CD4-positive, alpha-beta T cell treated with Interferon alpha-2 for 1 hour (primary cell): ENCODE measurements around the gene FMO5.
"Not testable (repeated sequence)": the region's sequence is repeated elsewhere in the genome, so short reads cannot be mapped to it uniquely, and the experiment has no call there.

Experiments
- DNase-seq, 2 donors: peaks; one replicate each; pipeline ENCODE4 v3.0.0-alpha.2; 2020 to 2022

FMO5 gene, protein sequence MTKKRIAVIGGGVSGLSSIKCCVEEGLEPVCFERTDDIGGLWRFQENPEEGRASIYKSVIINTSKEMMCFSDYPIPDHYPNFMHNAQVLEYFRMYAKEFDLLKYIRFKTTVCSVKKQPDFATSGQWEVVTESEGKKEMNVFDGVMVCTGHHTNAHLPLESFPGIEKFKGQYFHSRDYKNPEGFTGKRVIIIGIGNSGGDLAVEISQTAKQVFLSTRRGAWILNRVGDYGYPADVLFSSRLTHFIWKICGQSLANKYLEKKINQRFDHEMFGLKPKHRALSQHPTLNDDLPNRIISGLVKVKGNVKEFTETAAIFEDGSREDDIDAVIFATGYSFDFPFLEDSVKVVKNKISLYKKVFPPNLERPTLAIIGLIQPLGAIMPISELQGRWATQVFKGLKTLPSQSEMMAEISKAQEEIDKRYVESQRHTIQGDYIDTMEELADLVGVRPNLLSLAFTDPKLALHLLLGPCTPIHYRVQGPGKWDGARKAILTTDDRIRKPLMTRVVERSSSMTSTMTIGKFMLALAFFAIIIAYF

DNA sequence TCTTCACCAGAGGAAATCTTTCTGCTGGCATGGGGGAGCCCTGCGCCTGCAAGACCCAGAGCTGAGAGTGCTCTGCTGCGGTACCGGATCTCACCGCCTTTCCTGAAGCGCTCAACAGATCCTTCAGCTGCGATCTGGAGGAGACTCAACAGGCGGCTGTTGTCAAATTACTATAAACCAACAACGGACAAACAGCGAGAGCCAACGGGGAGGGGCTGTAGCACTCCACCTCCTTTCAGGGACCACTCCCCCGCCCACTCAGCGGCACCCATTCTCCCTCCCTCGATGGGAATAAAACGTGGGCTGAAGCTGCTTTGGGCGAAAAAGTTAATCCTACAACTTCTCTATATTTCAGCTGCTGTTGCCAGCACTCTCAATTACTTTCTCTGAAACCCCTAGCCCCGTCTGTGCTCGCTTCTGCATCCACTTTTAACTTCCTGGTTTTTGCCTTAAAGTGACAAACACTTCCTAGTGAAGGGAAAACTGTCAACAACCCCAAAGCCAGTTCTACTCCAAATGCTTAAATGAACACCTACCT, at the start of gene FMO5:
Gene FMO5 (minus strand): TSS at position 147 of the 538 bp plus-strand sequence. CDS start 310 bp downstream, outside the sequence.
- DNase-seq: peak; percentile 40 to 62

GRCh38 chr1:147273409-147274336, 48.5 kb upstream of the FMO5 start:
- peak; percentile 2 to 63 for DNase-seq

DNA sequence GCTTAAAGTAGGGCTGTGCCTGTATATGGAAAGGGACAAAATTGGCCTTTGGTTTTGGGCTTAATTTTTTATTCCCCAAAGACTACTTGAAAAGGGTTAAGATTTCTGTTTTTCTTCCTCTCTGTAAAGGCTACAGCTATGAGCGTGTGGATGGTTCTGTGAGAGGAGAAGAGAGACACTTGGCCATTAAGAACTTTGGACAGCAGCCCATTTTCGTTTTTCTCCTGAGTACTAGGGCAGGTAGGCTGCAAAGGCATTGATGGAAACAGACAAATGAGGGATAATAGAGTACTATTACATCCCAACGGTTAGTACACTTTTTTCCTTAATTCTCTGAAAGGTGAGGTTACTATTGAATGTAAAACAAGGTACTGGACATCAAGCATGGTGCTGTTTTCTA, 46.9 kb upstream of the FMO5 start:
- no peak for DNase-seq

GRCh38 chr1:147270721-147271120, 45.6 kb upstream of the FMO5 start:
- DNase-seq: no peak

- no peak for DNase-seq
Observed at GRCh38 chr1:147267711-147268110, 42.6 kb upstream of the FMO5 start.

GRCh38 chr1:147266381-147266780, 41.2 kb upstream of the FMO5 start:
- no peak for DNase-seq

DNA sequence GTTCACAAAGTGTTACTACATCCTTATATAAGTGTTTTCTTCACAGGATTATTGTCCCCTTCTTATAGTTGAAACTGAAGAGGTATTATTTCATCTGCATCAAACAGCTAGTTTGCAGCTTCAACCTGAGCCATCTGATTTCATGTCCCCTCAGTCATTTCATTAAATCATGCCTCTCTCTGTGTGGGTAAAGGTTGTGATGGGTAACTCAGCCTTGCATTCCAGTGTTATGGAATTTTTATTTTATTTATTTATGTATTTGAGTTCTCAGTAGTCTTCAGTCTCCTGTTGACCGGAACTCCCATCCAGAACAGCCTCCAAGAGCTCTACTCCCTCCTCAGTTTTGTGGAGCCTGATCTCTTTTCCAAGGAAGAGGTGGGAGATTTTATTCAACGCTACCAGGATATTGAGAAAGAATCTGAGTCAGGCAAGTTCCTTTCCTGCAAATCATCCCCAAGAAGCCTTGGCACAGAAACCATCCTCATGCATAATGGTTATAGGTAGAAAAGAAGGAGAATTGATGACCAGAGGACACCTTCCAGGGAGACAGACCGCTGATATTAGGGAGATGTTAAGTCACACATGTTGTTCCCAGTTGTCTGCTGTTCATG, 39.1 kb upstream of the FMO5 start:
- DNase-seq: no peak

DNA sequence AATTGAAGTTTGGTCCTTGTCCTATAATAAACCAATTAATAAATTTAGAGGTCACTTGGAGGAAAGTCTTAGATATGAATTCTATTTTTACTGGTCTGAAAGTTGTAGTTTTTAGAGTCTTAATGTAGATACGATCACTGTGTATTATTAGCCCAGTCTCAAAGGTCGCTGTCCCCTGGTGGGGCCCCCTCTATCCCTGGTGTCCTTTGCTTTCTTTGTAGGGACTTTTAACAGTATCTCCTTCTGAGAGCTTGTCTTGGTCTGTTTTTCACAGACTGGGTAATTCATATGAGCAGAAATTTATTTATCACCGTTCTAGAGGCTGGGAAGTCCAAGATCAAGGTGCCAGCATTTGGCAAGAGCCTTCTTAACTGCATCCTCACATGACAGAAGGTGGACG, 35.8 kb upstream of the FMO5 start:
- DNase-seq: no peak

- DNase-seq: no peak
Observed at GRCh38 chr1:147252540-147252939, 27.4 kb upstream of the FMO5 start.

DNA sequence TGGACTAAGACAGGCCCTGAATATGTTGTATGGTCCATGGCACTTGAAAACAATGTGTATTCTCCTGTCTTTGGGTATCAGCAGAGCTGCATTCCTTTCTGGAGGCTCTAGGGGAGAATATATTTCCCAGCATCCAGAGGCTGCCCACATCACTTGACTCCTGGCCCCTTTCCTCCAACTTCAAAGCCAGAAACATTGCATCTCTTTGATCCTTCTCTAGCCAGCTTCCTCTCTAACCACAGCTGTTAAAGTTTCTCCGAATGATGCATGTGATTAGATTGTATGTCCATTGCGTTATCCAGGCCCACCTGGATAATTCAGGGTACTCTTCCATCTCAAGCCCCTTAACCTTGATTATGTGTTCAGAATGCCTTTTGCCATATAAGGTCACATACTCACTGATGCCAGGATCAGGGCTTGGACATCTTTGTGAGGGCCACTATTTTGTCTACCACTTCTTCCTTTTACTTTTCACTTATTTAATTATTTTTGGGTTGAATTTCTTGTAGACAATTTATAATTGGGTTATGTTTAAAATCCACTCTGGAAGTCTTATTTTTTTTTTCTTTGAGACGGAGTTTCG, 22.6 kb upstream of the FMO5 start:
- no peak for DNase-seq

DNA sequence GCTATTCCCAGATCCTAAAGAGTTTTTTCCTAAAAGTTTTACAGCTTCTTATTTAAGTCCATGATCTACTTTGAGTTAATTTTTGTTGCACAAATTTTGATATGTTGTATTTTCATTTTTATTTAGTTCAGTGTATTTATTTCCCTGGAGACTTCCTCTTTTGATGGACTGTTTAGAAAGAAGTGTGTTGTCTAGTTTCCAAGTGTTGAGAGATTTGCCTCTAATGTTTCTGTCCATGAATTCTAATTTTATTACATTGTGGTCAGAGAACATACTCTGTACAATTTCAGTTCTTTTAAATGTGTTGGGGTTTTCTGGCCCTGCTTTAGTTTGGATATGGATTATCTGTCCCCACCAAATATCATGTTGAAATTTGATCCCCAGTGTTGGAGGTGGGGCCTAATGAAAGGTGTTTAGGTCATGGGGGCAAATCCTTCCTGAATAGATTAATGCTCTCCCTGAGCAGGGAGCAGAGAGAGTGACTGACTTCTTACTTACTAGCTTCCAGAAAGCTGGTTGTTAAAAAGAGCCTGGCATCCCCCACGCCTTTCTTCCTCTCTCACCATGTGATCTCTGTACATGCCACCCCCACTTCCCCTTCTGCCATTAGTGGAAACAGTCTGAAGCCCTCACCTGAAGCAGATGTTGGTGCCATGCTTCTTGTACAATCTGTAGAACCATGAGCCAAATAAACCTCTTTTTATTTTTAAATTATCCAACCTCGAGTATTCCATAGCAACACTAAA, 21.9 kb upstream of the FMO5 start:
- no peak for DNase-seq

DNA sequence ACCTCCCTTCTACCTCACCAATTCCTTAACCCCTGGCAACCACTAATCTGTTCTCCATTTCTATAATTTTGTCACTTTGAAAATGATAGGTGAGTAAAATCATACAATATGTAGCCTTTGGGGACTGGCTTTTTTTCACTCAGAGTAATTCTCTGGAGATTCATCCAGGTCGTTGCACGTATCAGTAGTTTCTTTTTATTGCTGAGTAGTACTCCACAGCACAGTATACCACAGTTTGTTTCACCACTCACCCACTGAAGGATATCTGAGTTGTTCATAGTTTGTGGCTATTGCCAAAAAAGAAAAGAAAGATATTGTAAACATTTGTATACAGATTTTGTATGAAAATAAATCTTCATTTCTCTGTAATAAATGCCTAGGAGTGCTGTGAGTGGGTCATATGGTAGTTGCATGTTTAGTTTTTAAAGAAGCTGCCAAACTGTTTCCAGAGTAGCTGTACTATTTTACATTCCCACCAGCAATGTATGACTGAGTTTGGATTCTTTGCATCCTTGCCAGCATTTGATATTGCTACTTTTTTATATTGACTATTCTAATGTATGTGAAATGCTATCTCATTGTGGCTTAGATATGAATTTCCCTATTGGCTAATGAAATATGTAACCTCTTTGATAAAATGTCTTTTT, 21.0 kb upstream of the FMO5 start:
- DNase-seq: no peak

DNA sequence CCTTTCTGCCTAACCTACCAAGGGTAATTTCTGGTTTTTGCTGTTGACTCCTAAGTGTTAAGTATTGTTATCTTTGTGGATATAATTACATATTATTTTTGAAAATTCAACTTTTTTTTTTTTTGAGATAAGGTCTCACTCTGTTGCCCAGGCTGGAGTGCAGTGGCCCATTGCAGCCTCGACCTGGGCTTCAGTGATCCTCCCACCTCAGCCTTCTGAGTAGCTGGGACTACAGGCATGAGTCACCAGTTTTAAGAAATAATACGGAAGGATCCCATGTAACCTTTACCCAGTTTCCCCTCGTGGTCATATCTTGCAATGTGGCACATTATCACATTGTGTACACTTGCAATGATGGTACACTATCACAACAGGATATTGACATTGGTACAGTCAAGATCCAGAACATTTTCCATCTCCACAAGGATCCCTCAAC, 20.5 kb upstream of the FMO5 start:
- DNase-seq: no peak

DNA sequence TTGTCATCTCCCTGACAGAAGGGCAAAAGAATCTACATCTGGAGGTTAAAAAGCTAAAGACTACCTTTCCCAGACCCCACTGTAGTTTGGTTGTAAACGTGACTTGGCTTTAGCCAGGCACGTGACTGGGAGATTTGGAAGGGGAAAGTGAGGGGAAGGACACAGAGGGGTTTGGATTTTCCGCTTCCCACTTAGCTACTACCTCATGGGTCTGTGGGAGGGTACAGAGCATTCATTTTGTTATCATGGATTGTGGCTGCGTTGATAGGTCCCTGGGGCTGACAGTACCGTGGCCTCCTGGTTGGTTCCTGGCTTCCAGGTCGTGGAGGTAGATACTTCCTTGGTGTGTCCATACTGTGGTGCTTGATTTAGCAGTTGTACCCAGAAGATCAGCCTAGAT, 20.0 kb upstream of the FMO5 start:
- DNase-seq: no peak

GRCh38 chr1:147243841-147244240, 18.7 kb upstream of the FMO5 start:
- DNase-seq: no peak

- no peak for DNase-seq
Observed at GRCh38 chr1:147243228-147243685, 18.1 kb upstream of the FMO5 start.

DNA sequence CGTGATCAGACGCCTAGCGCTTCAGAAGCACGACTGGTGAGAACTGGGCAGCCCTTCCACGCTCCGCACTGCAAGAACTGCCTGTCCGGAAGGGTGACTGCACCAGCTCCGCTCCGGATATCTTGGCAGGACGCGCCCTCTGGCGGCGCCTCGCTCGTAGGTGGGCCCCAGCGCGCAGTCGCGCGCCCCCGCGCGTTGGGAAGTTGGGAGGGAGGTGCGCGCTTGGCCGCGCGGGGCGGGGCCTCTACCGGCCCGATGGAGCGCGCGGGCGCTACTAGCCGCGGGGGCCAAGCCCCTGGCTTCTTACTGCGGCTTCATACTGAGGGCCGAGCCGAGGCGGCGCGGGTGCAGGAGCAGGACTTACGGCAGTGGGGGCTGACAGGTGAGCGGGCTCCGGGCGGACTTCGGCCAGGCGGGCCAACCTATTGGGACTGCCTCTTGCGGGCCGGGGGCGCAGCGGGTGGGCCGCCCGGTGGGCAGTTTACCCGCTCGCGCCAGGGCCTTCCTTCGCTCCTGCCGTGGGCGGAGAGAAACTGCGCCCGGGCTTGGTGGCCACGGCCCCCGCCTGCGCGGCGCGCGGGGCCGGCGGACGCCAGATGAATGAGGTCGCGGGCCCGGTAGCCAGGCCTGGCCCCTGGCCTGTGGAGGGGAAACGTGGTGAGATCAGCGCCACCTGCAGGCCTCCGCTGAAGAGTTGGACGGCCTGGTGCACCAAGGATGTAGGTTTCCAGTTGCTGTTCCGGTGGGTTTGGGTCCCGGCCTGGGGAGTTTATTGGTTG, 17.5 kb upstream of the FMO5 start, which contains the start of gene CHD1L:
Gene CHD1L (plus strand): TSS at position 236 of the 779 bp plus-strand sequence. CDS start 20 bp downstream, at position 256.
- DNase-seq: peak; percentile 92 to 96

DNA sequence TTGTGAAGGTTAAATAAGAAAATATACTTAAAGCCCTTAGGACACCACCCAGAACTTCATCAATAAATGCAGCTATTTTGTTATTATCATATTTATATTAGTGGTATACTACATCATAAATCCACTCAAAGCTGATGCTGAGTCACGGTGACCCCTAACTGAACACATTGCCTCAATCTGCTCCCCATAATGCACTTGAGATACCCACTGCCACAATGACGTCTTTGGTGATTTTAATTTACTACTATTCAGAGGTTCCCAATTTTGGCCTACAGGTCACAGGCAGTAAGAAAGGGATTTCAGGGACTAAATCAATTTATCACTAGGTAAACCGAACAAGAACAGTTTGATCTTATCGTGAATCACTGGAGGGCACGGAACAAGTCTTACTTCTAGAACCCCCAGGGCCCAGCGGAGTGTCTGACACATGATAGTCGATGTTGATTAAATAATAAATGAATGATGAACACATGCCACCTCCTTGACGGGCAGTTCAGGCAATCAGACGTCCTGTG, 16.9 kb upstream of the FMO5 start:
- no peak for DNase-seq

DNA sequence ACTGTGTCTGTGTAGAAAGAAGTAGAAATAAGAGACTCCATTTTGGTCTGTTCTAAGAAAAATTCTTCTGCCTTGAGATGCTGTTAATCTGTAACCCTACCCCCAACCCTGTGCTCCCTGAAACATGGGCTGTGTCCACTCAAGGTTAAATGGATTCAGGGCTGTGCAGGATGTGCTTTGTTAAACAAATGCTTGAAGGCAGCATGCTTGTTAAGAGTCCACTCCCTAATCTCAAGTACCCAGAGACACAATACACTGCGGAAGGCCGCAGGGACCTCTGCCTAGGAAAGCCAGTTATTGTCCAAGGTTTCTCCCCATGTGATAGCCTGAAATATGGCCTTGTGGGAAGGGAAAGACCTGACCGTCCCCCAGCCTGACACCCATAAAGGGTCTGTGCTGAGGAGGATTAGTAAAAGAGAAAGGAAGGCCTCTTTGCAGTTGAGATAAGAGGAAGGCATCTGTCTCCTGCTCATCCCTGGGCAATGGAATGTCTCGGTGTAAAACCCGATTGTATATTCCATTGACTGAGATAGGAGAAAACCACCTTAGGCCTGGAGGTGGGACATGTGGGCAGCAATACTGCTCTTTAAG, 15.1 kb upstream of the FMO5 start:
- not testable (repeated sequence) for DNase-seq
